ENCODE results near the gene CCDC178.
"Not testable (repeated sequence)": the region's sequence is repeated elsewhere in the genome, so short reads cannot be mapped to it uniquely, and the experiment has no call there.

The CCDC178 gene

GRCh38 chr18:33210575-33211189, 229.8 kb downstream of the CCDC178 start:
- no peak for DNase-seq

- DNase-seq, result no peak
Measured at GRCh38 chr18:33205777-33206176, 234.7 kb downstream of the CCDC178 start.

- no peak for DNase-seq
Measured at GRCh38 chr18:33201509-33201926, 239.0 kb downstream of the CCDC178 start.

GRCh38 chr18:33195795-33196194, 244.7 kb downstream of the CCDC178 start:
- DNase-seq, result no peak

- no peak for DNase-seq
Measured at GRCh38 chr18:33194793-33195192, 245.7 kb downstream of the CCDC178 start.

- no peak for DNase-seq
Measured at GRCh38 chr18:33184958-33185357, 255.6 kb downstream of the CCDC178 start.

GRCh38 chr18:33184175-33184574, 256.3 kb downstream of the CCDC178 start:
- no peak for DNase-seq

GRCh38 chr18:33183136-33183535, 257.4 kb downstream of the CCDC178 start:
- DNase-seq, result no peak

- DNase-seq, result no peak
Measured at GRCh38 chr18:33181016-33181415, 259.5 kb downstream of the CCDC178 start.

GRCh38 chr18:33169218-33169617, 271.3 kb downstream of the CCDC178 start:
- no peak for DNase-seq

GRCh38 chr18:33164121-33164520, 276.4 kb downstream of the CCDC178 start:
- DNase-seq, result not testable (repeated sequence)

GRCh38 chr18:33161131-33161530, 279.4 kb downstream of the CCDC178 start:
- no peak for DNase-seq

- DNase-seq, result no peak
Measured at GRCh38 chr18:33159151-33159550, 281.4 kb downstream of the CCDC178 start.

- no peak for DNase-seq
Measured at GRCh38 chr18:33157893-33158292, 282.6 kb downstream of the CCDC178 start.

- DNase-seq, result no peak
Measured at GRCh38 chr18:33156906-33157470, 283.5 kb downstream of the CCDC178 start.

GRCh38 chr18:33154049-33154448, 286.5 kb downstream of the CCDC178 start:
- DNase-seq, result no peak

GRCh38 chr18:33152376-33152775, 288.1 kb downstream of the CCDC178 start:
- DNase-seq, result no peak

GRCh38 chr18:33147811-33148210, 292.7 kb downstream of the CCDC178 start:
- DNase-seq, result not testable (repeated sequence)

GRCh38 chr18:33146014-33146413, 294.5 kb downstream of the CCDC178 start:
- no peak for DNase-seq

- DNase-seq, result no peak
Measured at GRCh38 chr18:33135951-33136660, 304.4 kb downstream of the CCDC178 start.

GRCh38 chr18:33132657-33133056, 307.9 kb downstream of the CCDC178 start:
- DNase-seq, result no peak

GRCh38 chr18:33128581-33128980, 311.9 kb downstream of the CCDC178 start:
- DNase-seq, result no peak

- no peak for DNase-seq
Measured at GRCh38 chr18:33123862-33124518, 316.5 kb downstream of the CCDC178 start.

- DNase-seq, result no peak
Measured at GRCh38 chr18:33116376-33116775, 324.1 kb downstream of the CCDC178 start.

All from stimulated activated CD4-positive, alpha-beta T cell treated with anti-CD3 and anti-CD28 coated beads, Interleukin-2, amount 100 ng/mL, for 48 hours (primary cell).